GM04504 (cell line): ENCODE results near the gene RBMS2.
A peak's percentile ranks its signal among the peaks of the same experiment; 100 is the strongest.

Experiments
- DNase-seq: peaks from one replicate; pipeline ENCODE4 v3.0.0-alpha.2; 2012; ENCODE audit warnings: low read depth

The RBMS2 gene

DNA sequence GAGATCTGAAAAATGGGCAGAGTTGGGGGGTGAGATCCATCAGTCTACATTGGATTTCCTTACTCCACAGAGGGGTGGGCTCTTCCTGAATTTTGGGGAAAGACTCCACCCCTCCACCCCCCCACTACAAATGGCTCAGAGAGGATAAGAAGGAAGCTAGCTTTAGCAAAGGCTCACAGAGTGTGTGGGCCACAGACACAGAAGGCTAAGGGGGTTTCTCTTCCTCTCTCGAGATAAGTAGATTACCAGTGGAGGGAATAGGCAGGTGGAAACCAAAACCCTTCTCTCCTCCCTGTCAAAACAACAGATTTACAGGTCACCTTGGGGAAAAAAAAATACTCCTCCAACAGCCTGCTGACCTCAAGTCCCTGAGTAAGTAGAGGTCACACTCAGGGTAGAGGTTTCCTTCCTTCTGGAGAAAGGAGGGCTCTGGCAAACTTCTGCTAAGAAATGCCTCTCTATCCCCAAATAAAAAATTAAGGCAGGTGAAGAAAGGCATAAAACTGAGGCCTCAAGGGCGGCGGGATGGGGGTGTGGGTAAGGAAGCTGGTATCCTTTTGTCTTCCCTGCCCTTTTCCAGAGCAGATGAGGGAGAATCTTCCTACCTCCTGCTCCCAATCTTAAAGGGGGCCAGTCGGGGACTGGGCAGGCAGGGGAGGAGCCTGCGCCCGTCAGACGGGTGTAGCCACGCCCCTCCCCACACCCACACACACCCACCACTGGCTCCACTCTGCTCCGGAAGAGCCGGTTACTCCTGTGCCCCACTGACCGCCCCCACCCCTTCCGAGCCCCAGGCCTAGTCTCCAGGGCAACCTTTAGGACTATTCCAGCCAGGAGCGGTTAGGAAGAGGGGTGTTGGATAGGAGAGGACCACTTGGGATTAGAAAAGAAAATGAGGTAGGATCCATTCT, 110.4 kb downstream of the RBMS2 start:
- no peak for DNase-seq

DNA sequence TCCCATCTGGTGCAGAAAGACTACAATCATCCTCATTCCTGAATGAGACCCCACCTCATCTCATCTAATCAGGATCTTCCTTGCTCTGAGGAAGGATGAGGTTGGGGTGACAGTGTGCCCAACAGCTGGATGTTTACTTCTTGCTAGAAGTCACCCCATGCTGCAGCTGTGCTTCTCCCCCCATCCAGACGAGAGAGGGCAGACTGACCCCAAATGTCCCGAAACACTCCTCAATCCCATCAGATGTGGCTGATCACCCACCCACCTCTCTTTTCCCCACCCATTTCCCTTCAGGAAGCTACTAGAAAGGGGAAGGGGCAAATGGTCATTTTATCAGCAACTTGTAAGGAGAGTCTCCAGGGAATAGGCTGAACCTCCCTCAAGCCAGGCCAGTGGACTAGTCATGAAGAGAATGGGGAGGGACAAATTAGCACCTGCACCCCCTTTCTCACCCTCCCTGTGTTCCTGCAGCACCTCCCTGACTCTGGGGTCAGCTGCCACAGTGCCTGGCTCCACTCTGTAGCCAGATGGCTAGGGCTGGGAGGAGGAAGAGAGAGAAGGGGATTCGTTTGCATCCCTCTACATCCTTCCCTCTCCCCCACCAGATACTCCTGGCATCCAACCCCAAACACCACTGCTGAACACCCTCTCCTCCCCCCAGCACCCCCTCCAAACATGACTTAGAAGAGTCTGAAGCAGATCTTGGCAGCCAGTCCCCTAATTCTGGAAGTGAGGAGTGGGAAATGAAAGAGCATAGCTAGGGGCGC, 111.3 kb downstream of the RBMS2 start:
- DNase-seq = no peak

DNA sequence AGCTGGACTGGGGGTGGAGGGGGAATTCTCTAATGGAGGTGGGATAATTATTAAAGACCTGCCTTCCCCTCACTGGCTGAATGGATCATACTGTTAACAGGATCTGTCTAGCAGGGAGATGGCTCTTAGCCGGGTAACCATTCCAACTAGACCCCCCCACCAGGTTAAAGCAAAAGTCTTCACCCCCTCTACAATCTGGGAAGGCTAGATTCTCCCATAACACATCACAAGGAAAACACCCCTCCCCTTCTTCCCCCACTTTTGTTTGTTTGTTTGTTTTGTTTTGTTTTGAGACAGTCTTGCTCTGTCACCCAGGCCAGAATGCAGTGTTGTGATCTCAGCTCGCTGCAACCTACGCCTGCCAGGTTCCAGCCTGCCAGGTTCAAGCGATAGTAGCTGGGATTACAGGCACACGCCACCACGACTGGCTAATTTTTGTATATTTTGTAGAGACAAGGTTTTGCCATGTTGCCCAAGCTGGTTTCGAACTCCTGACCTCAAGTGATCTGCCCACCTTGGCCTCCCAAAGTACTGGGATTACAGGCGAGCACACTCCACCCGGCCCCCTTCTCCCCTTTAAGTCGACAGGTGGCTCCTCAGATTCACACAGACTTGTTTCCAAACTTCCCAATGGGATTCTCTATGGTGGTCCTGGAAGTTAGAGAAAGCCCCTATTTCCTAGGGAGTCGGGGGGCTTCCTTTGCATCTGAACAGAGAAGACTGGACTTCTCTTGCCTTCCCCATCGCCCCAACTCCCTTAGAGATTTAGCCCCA, 112.0 kb downstream of the RBMS2 start:
- DNase-seq = no peak

DNA sequence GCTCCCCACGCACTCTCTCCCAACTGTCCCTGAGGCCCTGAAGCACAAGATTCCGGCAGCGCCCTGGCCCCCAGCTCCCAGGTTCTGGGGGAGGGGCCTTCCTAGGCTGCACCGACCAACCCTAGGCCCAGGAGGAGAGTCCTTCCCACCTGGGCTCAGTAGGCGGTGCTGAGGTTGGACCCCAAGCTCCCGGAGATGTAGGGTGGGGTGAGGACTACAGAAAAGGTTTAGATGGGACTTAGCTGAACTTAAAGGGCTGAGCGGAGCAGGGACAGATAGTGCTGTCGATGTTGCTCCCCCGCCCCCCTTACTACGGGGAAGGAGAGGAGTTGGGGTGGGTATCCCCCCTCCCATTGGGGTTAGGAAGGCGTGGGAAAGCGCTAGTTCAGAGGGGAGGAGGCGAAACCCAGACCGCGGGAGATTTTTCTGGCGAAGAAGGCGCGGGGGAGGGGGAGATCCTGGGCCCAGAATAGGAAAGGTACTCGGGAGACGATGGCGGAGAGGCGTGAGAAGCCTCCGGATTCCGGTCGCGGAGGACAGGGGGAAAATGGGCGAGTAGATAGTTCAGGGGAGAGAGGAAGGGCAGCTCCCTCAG, 112.7 kb downstream of the RBMS2 start:
- no peak for DNase-seq

DNA sequence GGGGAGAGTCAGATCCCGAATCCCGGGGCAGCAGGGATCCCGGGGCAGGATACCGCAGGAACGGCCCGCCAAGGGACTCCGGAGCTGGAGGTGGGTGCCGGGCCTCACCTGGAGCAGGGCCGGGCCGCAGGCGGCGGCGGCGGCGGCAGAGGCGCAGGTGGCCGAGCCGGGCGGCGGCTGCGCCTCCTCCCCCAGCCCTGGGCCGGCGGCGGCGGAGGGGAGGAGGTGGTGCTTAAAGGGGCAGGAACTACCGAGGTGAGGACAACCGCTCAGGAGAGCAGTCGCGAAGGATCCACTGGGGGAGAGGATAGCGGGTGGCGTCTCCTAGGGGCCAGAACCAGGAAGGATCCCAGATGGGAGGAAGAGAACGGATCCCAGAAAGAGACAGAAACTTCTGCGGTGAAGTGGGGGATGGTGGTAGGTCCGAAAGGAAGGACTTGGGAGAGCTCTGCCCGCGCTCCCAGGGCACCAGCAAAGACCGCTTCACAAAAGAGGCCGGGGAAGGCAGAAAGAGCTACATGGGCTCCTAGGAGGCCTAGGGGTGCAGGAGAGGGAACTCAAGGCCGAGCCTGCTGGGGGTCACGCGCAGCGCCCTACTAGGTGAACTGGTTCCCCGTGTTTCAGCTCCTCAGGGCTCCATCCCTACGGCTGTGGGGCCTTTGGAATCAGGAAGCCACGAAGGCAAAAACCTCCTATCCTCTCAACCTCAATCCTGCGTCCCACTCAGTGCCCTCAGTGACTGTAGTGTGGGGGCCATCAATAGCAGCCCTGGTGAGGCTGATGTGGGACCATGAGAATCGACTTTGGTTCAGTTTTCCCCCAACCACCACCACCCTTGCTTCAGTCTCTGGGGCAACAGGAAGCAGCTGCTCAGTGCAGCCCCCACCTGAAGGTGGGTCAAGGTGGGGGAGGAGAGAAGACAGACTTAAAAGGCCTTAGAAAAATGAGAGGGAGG, 113.5 kb downstream of the RBMS2 start:
- peak; percentile 74 for DNase-seq

DNA sequence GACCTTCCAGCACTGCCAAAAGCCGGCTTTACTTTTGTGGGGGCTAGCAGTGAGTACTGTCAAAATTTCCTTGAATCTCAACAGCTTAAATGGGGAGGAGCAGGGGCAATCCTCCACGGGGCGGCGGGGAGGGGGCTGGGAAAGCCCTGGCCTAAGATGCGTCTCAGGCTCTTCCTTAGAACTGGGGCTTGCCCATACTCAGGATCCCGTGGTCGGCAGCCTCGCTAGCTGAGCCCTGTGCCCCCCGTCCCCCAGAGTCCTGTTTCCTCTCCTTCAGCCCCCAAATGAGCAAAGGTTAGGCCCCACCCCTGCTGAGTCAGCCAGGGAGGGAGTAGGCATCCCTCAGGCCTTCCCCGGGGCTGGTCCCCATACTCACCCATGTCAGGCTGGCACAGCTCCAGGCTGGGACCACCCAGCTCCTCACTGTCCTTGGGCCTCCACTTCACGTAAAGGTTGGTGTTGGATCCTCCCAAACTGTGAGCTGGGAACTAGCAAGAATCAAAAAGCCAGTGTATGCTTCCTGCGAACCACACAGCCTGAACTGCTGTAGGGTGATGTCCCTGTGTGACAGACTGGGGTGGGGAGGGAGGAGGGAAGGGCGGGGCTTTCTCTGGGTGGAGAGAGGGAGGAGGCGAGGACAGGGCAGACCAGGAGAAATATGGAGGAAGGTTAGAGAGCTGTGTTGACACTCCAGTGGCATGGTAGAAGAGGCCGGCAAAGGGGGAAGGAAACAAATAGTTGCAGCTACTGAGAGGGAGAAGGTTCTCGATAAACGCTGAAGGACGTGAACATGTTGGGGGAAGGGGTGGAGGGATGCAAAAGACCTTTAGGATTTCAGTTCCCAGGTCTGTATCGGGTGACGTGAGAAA, 114.4 kb downstream of the RBMS2 start:
- DNase-seq = peak; percentile 79

DNA sequence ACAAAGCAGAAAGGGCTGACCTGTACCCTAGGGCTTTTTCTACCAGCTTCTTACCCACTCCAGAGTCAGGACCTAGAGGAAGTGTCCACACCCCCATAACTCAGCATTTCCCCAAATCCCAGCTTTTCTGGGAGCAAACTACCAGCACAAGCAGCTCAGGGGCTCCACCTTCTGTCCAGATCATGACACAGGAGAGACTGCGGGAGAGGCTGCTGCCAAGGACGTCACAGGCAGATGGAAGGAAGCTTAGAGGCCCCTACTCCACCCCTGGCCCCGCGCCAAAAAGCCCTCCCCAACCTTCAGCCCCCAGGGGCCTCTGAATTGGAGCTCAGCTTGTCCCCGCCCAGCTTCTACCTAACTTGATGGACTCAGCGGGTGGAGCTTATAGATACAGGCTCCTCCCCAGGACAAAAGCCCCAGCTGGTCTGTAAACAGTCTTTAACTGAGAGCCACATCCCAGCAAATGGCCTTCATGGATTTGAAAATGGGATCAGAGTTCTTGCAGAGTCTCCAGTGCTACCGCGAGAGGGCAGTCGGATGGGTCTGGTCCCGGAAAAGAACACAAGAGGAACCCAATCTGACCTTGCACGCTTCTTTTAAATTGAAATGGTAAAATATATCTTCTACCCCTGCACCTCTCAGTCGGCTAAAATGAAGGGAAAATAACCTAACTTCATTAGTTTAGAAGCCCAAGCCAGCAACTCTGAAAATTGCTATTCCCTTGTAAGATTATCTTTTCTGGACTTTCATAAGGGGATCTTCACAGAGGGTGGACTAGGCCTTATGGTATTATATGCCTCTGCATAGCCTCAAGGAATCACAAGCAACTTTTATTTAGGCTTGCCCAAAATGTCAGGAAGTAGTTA, 115.3 kb downstream of the RBMS2 start:
- DNase-seq = peak; percentile 100

DNA sequence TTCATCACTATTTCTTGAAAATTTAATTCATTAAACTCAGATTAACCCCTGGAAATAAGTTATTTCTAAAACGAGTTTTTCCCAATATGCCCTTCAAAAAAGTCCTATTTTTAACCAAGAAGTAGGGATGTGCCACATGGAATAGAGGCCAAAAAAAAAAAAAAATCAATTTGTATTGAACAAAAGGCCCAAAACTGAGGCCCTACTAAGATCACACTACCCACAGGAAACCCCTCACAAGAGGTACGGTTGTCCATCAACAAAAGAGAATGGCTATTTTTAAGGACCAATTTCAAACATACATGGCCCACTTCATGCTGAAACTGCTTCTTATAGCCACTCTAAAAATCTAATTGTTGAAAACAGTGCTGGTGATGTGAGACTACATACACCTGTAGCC, 116.0 kb downstream of the RBMS2 start:
- no peak for DNase-seq

DNA sequence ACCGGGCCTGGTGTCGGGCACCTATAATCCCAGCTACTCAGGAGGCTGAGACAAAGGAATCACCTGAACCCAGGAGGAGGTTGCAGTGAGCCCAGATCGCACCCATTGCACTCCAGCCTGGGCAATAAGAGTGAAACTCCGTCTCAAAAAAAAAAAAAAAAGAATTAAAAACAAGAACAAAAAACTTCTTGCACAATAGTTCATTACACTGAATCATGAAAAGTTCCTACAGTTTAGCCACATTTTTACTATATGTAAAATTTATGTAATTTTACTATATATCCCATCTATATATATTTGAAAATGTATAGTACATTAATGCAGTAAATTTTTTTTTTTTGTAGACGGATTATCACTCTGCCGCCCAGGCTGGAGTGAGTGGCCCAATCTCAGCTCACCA, 119.6 kb downstream of the RBMS2 start:
- no peak for DNase-seq

DNA sequence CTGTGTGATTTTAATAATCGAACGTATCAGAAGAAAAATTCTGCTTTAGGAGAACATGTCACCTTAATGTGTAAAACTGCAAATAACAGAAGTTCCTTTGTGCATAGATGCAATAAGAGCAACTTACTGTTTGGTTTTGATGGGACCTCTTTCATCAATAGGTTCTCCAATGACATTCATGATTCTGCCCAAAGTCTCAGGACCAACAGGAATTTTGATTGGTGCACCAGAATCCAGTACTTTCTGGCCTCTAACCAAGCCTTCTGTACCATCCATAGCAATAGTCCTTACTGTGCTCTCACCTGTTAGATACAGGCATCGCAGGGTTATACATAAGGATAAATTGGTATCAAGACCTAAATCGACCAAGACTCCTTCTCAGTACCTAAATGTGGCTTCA, 123.0 kb downstream of the RBMS2 start:
- no peak for DNase-seq

DNA sequence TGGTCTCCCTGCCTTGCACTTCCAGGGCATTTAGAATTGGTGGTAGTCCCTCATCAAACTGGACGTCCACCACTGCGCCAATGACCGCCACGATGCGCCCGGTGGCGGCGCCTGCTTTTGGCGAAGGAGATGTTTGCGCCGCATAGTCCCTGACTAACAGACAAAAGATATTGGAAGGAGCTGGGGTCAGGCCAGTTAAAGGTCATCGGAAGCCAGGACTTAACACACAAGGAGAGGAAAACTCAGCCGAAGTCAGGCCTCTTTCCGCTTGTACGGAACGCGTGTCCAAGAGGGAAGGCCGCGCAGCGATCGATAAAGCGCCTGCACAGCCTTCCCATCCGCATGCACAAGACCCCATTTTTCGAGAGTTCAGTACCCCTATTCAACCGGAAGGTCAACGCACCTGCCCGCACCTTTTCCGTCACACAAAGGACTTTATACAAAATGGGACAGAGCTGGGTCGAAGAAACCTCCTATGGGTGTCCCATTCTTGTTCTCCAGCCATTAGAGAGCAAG, 123.6 kb downstream of the RBMS2 start:
- no peak for DNase-seq
